ENCODE measurements around the gene GALP. TPM values are rescaled to one million over a fixed set of nuclear protein-coding genes. Genes with fewer than 3 reads are reported as not detected.

The GALP gene
- total RNA-seq, 1 experiment from 2014 or later, result not detected

DNA sequence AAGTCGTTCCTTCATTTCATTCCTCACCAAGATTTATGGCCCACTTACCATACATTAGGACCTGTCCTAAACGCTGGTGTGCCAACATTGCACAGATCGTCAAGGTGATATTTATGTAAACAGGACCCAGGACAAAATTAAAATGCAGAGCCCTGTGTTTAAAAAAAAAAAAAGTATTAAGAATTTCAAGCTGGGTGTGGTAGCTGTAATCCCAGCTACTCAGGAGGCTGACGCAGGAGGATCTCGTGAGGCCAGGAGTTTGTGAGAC is 41.2 kb upstream of the GALP start:
- Histone ChIP-seq H3F3A (ENCODE audit: insufficient read depth, low read depth) (peaks cover 23% of the 10 kb centered on the region; the same call in 1 of the 2 replicates), H3K27me3 (ENCODE audit: insufficient read depth, low read depth) (no peaks in the 10 kb centered on the region), H4K20me1 (ENCODE audit: insufficient read depth) (no peaks in the 10 kb centered on the region), H3K36me3 (ENCODE audit: low read depth) (no peaks in the 10 kb centered on the region), H3K4me3 (no peak overlapping the region), H2AFZ (no peak overlapping the region), H3K79me2 (ENCODE audit: low read depth) (no peaks in the 10 kb centered on the region), H3K9me3 (ENCODE audit: insufficient read depth, low read depth) (no peaks in the 10 kb centered on the region), H3K27ac (no peak overlapping the region), H3K9me2 (ENCODE audit: insufficient read depth) (no peaks in the 10 kb centered on the region), H3K4me1 (replicated peaks; ENCODE audit: insufficient read depth) (peaks cover 16% of the 10 kb centered on the region), H3K4me2 (no peak overlapping the region)
- POLR2A ChIA-PET (ENCODE audit: unreplicated experiment), result interaction anchor here (0.6 kb wide), 1 partner anchor 978 kb away, joined by 6 read pairs; no protein-coding TSS in a partner anchor
- TF ChIP-seq EZH2 (IDR thresholded peaks at IDR 0.05; ENCODE audit: low read depth), result no peak
- no peak for TF ChIP-seq CTCF (conservative IDR thresholded peaks at IDR 0.05)
- BruUV-seq (replicated peaks), result no TSS peak
- intact Hi-C loops (cut with micrococcal nuclease; ENCODE audit: unreplicated experiment), result no loop called here
- DNase-seq, result no peak
- CTCF ChIA-PET, result no interaction called here

GRCh38 chr19:56136362-56136761 is 39.4 kb upstream of the GALP start:
- no TSS peak for BruUV-seq (replicated peaks)
- no peaks in the 10 kb centered on the region for H3K9me2 ChIP-seq (ENCODE audit: insufficient read depth)
- TF ChIP-seq CTCF (conservative IDR thresholded peaks at IDR 0.05) (no peak), EZH2 (IDR thresholded peaks at IDR 0.05; ENCODE audit: low read depth) (no peak)
- peaks cover 24% of the 10 kb centered on the region for H3K4me1 ChIP-seq (replicated peaks; ENCODE audit: insufficient read depth)
- no peaks in the 10 kb centered on the region for H3K36me3 ChIP-seq (ENCODE audit: low read depth)
- no peak overlapping the region for H2AFZ ChIP-seq
- H3K4me2 ChIP-seq, result no peak overlapping the region
- intact Hi-C loops (cut with micrococcal nuclease; ENCODE audit: unreplicated experiment), result no loop called here
- POLR2A ChIA-PET (ENCODE audit: unreplicated experiment), result no interaction called here
- DNase-seq, result no peak
- H3K27me3 ChIP-seq (ENCODE audit: insufficient read depth, low read depth), result no peaks in the 10 kb centered on the region
- H3K9me3 ChIP-seq (ENCODE audit: insufficient read depth, low read depth), result no peaks in the 10 kb centered on the region
- peaks cover 23% of the 10 kb centered on the region; the same call in 1 of the 2 replicates for H3F3A ChIP-seq (ENCODE audit: insufficient read depth, low read depth)
- no peaks in the 10 kb centered on the region for H3K79me2 ChIP-seq (ENCODE audit: low read depth)
- H4K20me1 ChIP-seq (ENCODE audit: insufficient read depth), result no peaks in the 10 kb centered on the region
- H3K4me3 ChIP-seq, result no peak overlapping the region
- H3K27ac ChIP-seq, result no peak overlapping the region
- CTCF ChIA-PET, result no interaction called here

- H3F3A ChIP-seq (ENCODE audit: insufficient read depth, low read depth), result peaks cover 31% of the 10 kb centered on the region
- H3K9me2 ChIP-seq (ENCODE audit: insufficient read depth), result no peaks in the 10 kb centered on the region
- peaks cover 8% of the 10 kb centered on the region for H3K79me2 ChIP-seq (ENCODE audit: low read depth)
- DNase-seq, result peak in 1 of 2 experiments; percentile 15
- BruUV-seq (replicated peaks), result no TSS peak
- H3K36me3 ChIP-seq (ENCODE audit: low read depth), result no peaks in the 10 kb centered on the region
- ChIA-PET POLR2A (ENCODE audit: unreplicated experiment) (no interaction called here), CTCF (no interaction called here)
- intact Hi-C loops (cut with micrococcal nuclease; ENCODE audit: unreplicated experiment), result no loop called here
- no peak overlapping the region for H3K4me3 ChIP-seq
- no peaks in the 10 kb centered on the region for H3K9me3 ChIP-seq (ENCODE audit: insufficient read depth, low read depth)
- no peaks in the 10 kb centered on the region for H3K27me3 ChIP-seq (ENCODE audit: insufficient read depth, low read depth)
- no peaks in the 10 kb centered on the region for H4K20me1 ChIP-seq (ENCODE audit: insufficient read depth)
- TF ChIP-seq CTCF (conservative IDR thresholded peaks at IDR 0.05), result no peak
- no peak for TF ChIP-seq EZH2 (IDR thresholded peaks at IDR 0.05; ENCODE audit: low read depth)
- H3K4me2 ChIP-seq, result 0 out of 2 replicates have a peak overlapping the region, but pooled peaks have one; percentile 3
- peaks cover 32% of the 10 kb centered on the region for H3K4me1 ChIP-seq (replicated peaks; ENCODE audit: insufficient read depth)
- 0 out of 2 replicates have a peak overlapping the region, but pooled peaks have one; percentile 2 for H3K27ac ChIP-seq
- H2AFZ ChIP-seq, result no peak overlapping the region
Measured at GRCh38 chr19:56137405-56137804, 38.4 kb upstream of the GALP start.

Measured in PC-9 (cell line).